ENCODE results near the gene CTU1. TPM values are rescaled to one million over a fixed set of nuclear protein-coding genes. Genes with fewer than 3 reads are reported as not detected.

CTU1 gene
- total RNA-seq, 1 experiment from 2014 or later, result 8.6 TPM

DNA sequence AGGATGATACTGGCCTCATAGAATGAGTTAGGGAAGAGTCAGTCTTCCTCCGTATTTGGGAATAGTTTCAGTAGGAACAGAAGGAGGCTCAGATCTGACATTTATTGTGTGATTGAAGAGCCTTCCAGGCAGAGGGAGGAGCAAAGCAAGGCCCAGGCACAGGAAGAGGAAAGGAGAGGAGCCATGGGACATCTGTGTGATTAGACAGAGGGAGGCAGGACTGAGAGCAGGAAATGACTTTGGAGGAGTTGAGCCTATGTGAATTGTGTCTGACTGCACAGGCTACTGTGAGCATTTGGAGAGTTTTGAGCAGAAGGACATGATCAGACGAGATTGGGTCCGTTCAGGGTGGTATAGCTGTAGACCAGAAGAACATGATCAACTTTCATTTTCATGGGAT lies 42.4 kb upstream of the CTU1 start:
- ChIA-PET CTCF (no interaction called here), POLR2A (no interaction called here)
- peaks cover 16% of the 10 kb centered on the region for H3K9me3 Mint-ChIP-seq
- DNase-seq (ENCODE audit: low spot score), result no peak
- TF ChIP-seq ELF4 (CRISPR knock-in tag; IDR thresholded peaks at IDR 0.05; ENCODE audit: low read depth) (no peak), SP1 (CRISPR knock-in tag; conservative IDR thresholded peaks at IDR 0.05) (no peak), TEAD4 (CRISPR knock-in tag; IDR thresholded peaks at IDR 0.05) (no peak), GRHL2 (CRISPR knock-in tag; IDR thresholded peaks at IDR 0.05; ENCODE audit: insufficient replicate concordance, severe bottlenecking) (no peak), FOXP1 (CRISPR knock-in tag; IDR thresholded peaks at IDR 0.05; ENCODE audit: borderline replicate concordance) (no peak)
- TF ChIP-seq, protein P1, sequence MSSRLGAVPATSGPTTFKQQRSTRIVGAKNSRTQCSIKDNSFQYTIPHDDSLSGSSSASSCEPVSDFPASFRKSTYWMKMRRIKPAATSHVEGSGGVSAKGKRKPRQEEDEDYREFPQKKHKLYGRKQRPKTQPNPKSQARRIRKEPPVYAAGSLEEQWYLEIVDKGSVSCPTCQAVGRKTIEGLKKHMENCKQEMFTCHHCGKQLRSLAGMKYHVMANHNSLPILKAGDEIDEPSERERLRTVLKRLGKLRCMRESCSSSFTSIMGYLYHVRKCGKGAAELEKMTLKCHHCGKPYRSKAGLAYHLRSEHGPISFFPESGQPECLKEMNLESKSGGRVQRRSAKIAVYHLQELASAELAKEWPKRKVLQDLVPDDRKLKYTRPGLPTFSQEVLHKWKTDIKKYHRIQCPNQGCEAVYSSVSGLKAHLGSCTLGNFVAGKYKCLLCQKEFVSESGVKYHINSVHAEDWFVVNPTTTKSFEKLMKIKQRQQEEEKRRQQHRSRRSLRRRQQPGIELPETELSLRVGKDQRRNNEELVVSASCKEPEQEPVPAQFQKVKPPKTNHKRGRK (CRISPR knock-in tag; IDR thresholded peaks at IDR 0.05; ENCODE audit: borderline replicate concordance), result no peak
- TF ChIP-seq, protein P2, sequence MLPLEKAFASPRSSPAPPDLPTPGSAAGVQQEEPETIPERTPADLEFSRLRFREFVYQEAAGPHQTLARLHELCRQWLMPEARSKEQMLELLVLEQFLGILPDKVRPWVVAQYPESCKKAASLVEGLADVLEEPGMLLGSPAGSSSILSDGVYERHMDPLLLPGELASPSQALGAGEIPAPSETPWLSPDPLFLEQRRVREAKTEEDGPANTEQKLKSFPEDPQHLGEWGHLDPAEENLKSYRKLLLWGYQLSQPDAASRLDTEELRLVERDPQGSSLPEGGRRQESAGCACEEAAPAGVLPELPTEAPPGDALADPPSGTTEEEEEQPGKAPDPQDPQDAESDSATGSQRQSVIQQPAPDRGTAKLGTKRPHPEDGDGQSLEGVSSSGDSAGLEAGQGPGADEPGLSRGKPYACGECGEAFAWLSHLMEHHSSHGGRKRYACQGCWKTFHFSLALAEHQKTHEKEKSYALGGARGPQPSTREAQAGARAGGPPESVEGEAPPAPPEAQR (CRISPR knock-in tag; IDR thresholded peaks at IDR 0.05), result no peak
- no peaks in the 10 kb centered on the region for H3K4me1 Mint-ChIP-seq
- H3K27ac Mint-ChIP-seq, result no peak overlapping the region
- no peaks in the 10 kb centered on the region for H3K36me3 Mint-ChIP-seq
- ATAC-seq, result no peak
- H3K4me3 Mint-ChIP-seq, result no peak overlapping the region
- H3K27me3 Mint-ChIP-seq (ENCODE audit: low read depth), result peaks cover 22% of the 10 kb centered on the region

DNA sequence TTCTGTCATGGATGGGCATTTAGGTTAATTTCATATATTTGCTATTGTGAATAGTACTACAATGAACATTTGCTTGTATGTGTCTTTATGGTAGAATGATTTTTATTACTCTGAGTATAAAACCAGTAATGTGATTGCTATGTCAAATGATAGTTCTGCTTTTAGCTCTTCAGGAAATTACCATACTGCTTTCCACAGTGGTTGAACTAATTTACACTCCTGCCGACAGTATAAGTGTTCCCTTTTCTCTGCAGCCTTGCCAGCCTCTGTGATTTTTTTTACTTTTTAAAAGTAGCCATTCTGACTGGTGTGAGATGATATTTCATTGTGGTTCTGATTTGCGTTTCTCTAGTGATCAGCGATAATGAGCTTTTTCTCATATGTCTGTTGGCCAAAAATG lies 40.4 kb upstream of the CTU1 start:
- ChIA-PET POLR2A (no interaction called here), CTCF (interaction anchor here (0.8 to 1.5 kb wide), 2 partner anchors 147 to 273 kb away, joined by 3 read pairs; no protein-coding TSS in a partner anchor)
- DNase-seq (ENCODE audit: low spot score), result no peak
- no peak for ATAC-seq
- H3K27me3 Mint-ChIP-seq (ENCODE audit: low read depth), result peaks cover 24% of the 10 kb centered on the region
- H3K36me3 Mint-ChIP-seq, result no peaks in the 10 kb centered on the region
- peaks cover 16% of the 10 kb centered on the region for H3K9me3 Mint-ChIP-seq
- TF ChIP-seq ZNF121 (CRISPR knock-in tag; IDR thresholded peaks at IDR 0.05) (no peak), SMAD4 (CRISPR knock-in tag; IDR thresholded peaks at IDR 0.05) (no peak), ZNF396 (CRISPR knock-in tag; IDR thresholded peaks at IDR 0.05; ENCODE audit: borderline replicate concordance) (no peak), ESRRA (CRISPR knock-in tag; IDR thresholded peaks at IDR 0.05; ENCODE audit: borderline replicate concordance) (no peak), MYBL2 (CRISPR knock-in tag; IDR thresholded peaks at IDR 0.05) (no peak)
- TF ChIP-seq, protein P3, sequence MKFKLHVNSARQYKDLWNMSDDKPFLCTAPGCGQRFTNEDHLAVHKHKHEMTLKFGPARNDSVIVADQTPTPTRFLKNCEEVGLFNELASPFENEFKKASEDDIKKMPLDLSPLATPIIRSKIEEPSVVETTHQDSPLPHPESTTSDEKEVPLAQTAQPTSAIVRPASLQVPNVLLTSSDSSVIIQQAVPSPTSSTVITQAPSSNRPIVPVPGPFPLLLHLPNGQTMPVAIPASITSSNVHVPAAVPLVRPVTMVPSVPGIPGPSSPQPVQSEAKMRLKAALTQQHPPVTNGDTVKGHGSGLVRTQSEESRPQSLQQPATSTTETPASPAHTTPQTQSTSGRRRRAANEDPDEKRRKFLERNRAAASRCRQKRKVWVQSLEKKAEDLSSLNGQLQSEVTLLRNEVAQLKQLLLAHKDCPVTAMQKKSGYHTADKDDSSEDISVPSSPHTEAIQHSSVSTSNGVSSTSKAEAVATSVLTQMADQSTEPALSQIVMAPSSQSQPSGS (CRISPR knock-in tag; IDR thresholded peaks at IDR 0.05; ENCODE audit: borderline replicate concordance, low read depth), result no peak
- TF ChIP-seq, protein P4, sequence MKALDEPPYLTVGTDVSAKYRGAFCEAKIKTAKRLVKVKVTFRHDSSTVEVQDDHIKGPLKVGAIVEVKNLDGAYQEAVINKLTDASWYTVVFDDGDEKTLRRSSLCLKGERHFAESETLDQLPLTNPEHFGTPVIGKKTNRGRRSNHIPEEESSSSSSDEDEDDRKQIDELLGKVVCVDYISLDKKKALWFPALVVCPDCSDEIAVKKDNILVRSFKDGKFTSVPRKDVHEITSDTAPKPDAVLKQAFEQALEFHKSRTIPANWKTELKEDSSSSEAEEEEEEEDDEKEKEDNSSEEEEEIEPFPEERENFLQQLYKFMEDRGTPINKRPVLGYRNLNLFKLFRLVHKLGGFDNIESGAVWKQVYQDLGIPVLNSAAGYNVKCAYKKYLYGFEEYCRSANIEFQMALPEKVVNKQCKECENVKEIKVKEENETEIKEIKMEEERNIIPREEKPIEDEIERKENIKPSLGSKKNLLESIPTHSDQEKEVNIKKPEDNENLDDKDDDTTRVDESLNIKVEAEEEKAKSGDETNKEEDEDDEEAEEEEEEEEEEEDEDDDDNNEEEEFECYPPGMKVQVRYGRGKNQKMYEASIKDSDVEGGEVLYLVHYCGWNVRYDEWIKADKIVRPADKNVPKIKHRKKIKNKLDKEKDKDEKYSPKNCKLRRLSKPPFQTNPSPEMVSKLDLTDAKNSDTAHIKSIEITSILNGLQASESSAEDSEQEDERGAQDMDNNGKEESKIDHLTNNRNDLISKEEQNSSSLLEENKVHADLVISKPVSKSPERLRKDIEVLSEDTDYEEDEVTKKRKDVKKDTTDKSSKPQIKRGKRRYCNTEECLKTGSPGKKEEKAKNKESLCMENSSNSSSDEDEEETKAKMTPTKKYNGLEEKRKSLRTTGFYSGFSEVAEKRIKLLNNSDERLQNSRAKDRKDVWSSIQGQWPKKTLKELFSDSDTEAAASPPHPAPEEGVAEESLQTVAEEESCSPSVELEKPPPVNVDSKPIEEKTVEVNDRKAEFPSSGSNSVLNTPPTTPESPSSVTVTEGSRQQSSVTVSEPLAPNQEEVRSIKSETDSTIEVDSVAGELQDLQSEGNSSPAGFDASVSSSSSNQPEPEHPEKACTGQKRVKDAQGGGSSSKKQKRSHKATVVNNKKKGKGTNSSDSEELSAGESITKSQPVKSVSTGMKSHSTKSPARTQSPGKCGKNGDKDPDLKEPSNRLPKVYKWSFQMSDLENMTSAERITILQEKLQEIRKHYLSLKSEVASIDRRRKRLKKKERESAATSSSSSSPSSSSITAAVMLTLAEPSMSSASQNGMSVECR (CRISPR knock-in tag; IDR thresholded peaks at IDR 0.05; ENCODE audit: borderline replicate concordance), result no peak
- TF ChIP-seq, protein P5, sequence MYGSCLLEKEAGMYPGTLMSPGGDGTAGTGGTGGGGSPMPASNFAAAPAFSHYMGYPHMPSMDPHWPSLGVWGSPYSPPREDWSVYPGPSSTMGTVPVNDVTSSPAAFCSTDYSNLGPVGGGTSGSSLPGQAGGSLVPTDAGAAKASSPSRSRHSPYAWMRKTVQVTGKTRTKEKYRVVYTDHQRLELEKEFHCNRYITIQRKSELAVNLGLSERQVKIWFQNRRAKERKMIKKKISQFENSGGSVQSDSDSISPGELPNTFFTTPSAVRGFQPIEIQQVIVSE (CRISPR knock-in tag; IDR thresholded peaks at IDR 0.05; ENCODE audit: borderline replicate concordance), result no peak
- H3K27ac Mint-ChIP-seq, result no peak overlapping the region
- no peaks in the 10 kb centered on the region for H3K4me1 Mint-ChIP-seq
- no peak overlapping the region for H3K4me3 Mint-ChIP-seq

Data from WTC11 (cell line).